HL-60 (cell line): ENCODE results near the gene OPN1SW.

ENCODE experiments used
- CTCF ChIP-seq: IDR thresholded peaks from one replicate; pipeline ENCODE4 v1.5.1; 2011; ENCODE audit warnings: low read length, control low read depth, inconsistent platforms; ENCODE audit not compliant: insufficient read depth
- GABPA ChIP-seq: IDR thresholded peaks from 2 replicates; pipeline ENCODE4 v1.6.1; 2012; ENCODE audit warnings: low read depth
- POLR2AphosphoS5 ChIP-seq: IDR thresholded peaks from 2 replicates; pipeline ENCODE4 v1.6.1; 2012; ENCODE audit warnings: low read depth
- REST ChIP-seq: IDR thresholded peaks from 2 replicates; pipeline ENCODE4 v1.6.1; 2012; ENCODE audit warnings: low read depth; ENCODE audit not compliant: insufficient replicate concordance
- SPI1 ChIP-seq: IDR thresholded peaks from 2 replicates; pipeline ENCODE4 v1.6.1; 2012; ENCODE audit warnings: low read depth, mild to moderate bottlenecking, borderline replicate concordance

- no peak for TF ChIP-seq SPI1
- no peak for TF ChIP-seq GABPA
- no peak for TF ChIP-seq CTCF
- TF ChIP-seq POLR2AphosphoS5: no peak
- TF ChIP-seq REST: no peak
Measured at GRCh38 chr7:128744366-128744905, 31.2 kb downstream of the OPN1SW start.
